Breast epithelium (tissue), 3 donors: ENCODE data around the gene GGT5.

Experiments used
- CTCF ChIP-seq, 3 donors: fragments of 450-650 bp; IDR thresholded peaks; one replicate each; pipeline ENCODE4 v1.5.1; 2016 to 2017; ENCODE audit warnings: antibody characterized with exemption in 3 of 3, mild to moderate bottlenecking in 3 of 3, moderate library complexity in 3 of 3
- POLR2A ChIP-seq: fragments of 450-650 bp; IDR thresholded peaks from one replicate; pipeline ENCODE4 v1.6.1; 2016; ENCODE audit warnings: antibody characterized with exemption, mild to moderate bottlenecking, moderate library complexity
- POLR2AphosphoS5 ChIP-seq, 3 donors: sonication (generic); formaldehyde crosslinking; IDR thresholded peaks; one replicate each; pipeline ENCODE4 v1.6.1; 2017; ENCODE audit warnings: antibody characterized with exemption in 3 of 3

DNA sequence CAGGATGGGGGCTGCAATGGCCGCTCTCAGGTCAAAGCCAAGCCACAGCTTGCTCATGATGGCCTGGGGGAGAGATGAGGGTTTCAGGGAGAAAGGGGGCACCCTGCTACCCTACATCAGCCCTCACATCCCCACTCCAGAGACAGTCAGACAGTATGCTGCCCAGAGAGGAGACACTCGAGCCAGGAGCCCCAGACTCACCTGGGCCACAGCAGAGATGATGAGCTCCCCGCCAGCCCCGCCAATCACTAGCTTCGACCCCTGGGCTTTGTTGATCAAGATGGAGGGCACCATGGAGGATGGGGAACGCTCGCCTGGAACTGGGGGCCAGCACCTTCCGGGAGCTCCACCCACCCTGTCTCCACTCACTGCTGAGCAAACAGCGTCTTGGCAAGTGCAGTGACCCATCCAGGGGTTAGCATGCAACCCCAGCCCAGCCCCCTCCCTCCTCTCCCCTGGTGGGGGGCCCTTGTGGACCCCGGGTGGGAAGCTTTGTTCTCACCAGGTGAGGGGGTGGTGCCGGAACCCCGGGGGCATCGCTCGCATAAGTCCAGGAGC, 19.8 kb downstream of the GGT5 start:
- TF ChIP-seq CTCF (IDR thresholded peaks at IDR 0.05) (no peak), POLR2A (no peak), POLR2AphosphoS5 (IDR thresholded peaks at IDR 0.05) (no peak)
